Uterus (tissue), 2 donors: ENCODE results near the gene TNS1.

Source experiments
- POLR2A ChIP-seq, 2 donors: fragments of 450-650 bp; IDR thresholded peaks; one replicate each; pipeline ENCODE4 v1.6.1; 2016; ENCODE audit warnings: antibody characterized with exemption in 2 of 2, mild to moderate bottlenecking in 1 of 2, moderate library complexity in 1 of 2
- TF ChIP-seq, protein P1 (sequence below), 4 experiments: fragments of 200-600 bp in 2 of 4; fragments of 450-650 bp in 2 of 4; sonication (generic) in 2 of 4; IDR thresholded peaks; one replicate each; pipeline ENCODE4 v1.5.1; 2016 to 2019; ENCODE audit warnings: antibody characterized with exemption in 4 of 4, mild to moderate bottlenecking in 2 of 4, moderate library complexity in 1 of 4

DNA sequence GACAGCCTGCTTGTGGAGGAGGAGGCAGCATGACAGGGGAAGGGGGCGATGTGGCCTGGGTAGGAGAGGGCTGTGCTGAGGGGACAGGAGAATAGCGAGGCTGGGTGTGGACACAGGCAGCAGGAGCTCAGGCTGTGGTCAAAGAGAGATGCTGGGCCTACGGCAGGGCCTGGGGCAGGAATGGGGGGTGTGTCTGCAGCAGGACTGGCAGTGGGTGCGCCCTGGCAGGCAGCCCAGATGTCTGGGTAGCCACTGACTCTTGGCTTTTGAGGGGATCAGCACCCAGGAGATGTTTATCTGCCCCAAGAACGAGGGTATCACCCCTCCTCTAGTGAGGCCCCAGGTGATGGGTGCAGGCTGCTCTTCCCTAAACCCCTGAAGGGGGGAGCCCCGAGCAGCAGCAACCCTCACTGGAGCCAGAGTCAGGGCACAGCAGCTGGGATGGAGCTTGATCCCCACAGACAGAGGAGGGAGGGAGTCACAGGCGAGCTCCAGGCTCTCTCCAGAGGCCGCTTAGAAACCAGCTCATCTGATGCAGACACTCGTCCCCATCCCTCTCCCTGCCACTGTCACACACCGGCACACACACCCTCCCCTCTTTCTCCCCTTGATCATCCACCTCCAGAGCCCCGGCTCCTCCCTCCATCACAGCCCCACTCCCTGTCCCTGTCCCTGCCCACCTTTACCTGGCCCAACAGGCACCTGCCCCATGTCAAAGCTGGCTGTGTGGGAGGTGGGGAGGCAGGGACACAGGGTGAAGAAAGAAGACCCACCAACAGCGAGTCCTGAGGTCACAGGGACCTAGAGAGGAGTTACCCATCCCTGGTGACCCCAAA is 29.8 kb upstream of the TNS1 start:
- no peak for TF ChIP-seq POLR2A (IDR thresholded peaks at IDR 0.05)
- TF ChIP-seq, protein P1, sequence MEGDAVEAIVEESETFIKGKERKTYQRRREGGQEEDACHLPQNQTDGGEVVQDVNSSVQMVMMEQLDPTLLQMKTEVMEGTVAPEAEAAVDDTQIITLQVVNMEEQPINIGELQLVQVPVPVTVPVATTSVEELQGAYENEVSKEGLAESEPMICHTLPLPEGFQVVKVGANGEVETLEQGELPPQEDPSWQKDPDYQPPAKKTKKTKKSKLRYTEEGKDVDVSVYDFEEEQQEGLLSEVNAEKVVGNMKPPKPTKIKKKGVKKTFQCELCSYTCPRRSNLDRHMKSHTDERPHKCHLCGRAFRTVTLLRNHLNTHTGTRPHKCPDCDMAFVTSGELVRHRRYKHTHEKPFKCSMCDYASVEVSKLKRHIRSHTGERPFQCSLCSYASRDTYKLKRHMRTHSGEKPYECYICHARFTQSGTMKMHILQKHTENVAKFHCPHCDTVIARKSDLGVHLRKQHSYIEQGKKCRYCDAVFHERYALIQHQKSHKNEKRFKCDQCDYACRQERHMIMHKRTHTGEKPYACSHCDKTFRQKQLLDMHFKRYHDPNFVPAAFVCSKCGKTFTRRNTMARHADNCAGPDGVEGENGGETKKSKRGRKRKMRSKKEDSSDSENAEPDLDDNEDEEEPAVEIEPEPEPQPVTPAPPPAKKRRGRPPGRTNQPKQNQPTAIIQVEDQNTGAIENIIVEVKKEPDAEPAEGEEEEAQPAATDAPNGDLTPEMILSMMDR (IDR thresholded peaks at IDR 0.05) = no peak
